Ecto neural progenitor cell (in vitro differentiated cells): Measurements from ENCODE around the gene ACSL5.
"Not testable (repeated sequence)": the region's sequence is repeated elsewhere in the genome, so short reads cannot be mapped to it uniquely, and the experiment has no call there.

Experiments used
- DNase-seq: peaks from one replicate; pipeline ENCODE4 v3.0.0-alpha.2; 2018; ENCODE audit warnings: low spot score

ACSL5 gene

GRCh38 chr10:112374724-112375541 is 1.0 kb downstream of the ACSL5 start:
- no peak for DNase-seq

GRCh38 chr10:112375721-112376395 is 1.9 kb downstream of the ACSL5 start:
- no peak for DNase-seq

- no peak for DNase-seq
Measured at GRCh38 chr10:112376396-112376790, 2.5 kb downstream of the ACSL5 start.

- not testable (repeated sequence) for DNase-seq
Measured at GRCh38 chr10:112377116-112377515, 3.2 kb downstream of the ACSL5 start.

- no peak for DNase-seq
Measured at GRCh38 chr10:112379635-112380296, 5.8 kb downstream of the ACSL5 start.

GRCh38 chr10:112382515-112383235 is 8.8 kb downstream of the ACSL5 start:
- DNase-seq: no peak

- DNase-seq: no peak
Measured at GRCh38 chr10:112383325-112383724, 9.4 kb downstream of the ACSL5 start.

GRCh38 chr10:112384141-112384540 is 10.2 kb downstream of the ACSL5 start:
- DNase-seq: no peak

- no peak for DNase-seq
Measured at GRCh38 chr10:112385201-112385600, 11.3 kb downstream of the ACSL5 start.

- DNase-seq: not testable (repeated sequence)
Measured at GRCh38 chr10:112388056-112388455, 14.1 kb downstream of the ACSL5 start.

- DNase-seq: no peak
Measured at GRCh38 chr10:112388548-112388947, 14.6 kb downstream of the ACSL5 start.

GRCh38 chr10:112389271-112389822 is 15.4 kb downstream of the ACSL5 start:
- no peak for DNase-seq

- no peak for DNase-seq
Measured at GRCh38 chr10:112390125-112390703, 16.3 kb downstream of the ACSL5 start.

- DNase-seq: no peak
Measured at GRCh38 chr10:112393341-112393740, 19.4 kb downstream of the ACSL5 start.

GRCh38 chr10:112393827-112394226 is 19.9 kb downstream of the ACSL5 start:
- no peak for DNase-seq

- DNase-seq: no peak
Measured at GRCh38 chr10:112394475-112394875, 20.6 kb downstream of the ACSL5 start.

- DNase-seq: no peak
Measured at GRCh38 chr10:112395809-112396530, 22.1 kb downstream of the ACSL5 start.

GRCh38 chr10:112397592-112397991 is 23.7 kb downstream of the ACSL5 start:
- DNase-seq: no peak

GRCh38 chr10:112402917-112403316 is 29.0 kb downstream of the ACSL5 start:
- DNase-seq: no peak

- DNase-seq: no peak
Measured at GRCh38 chr10:112404617-112405016, 30.7 kb downstream of the ACSL5 start.

- DNase-seq: not testable (repeated sequence)
Measured at GRCh38 chr10:112406806-112407205, 32.9 kb downstream of the ACSL5 start.
